ENCODE data around the gene TENM4. TPM values are rescaled to one million over a fixed set of nuclear protein-coding genes. Genes with fewer than 3 reads are reported as not detected.

TENM4 gene
- total RNA-seq, 1 experiment from 2014 or later = 25.0 TPM

GRCh38 chr11:79259800-79260199 lies 181.0 kb downstream of the TENM4 start (continued):
- TF ChIP-seq ZNF532 (CRISPR knock-in tag; IDR thresholded peaks at IDR 0.05; ENCODE audit: borderline replicate concordance) = no peak
- no peak for TF ChIP-seq ESRRA (CRISPR knock-in tag; IDR thresholded peaks at IDR 0.05; ENCODE audit: borderline replicate concordance)
- TF ChIP-seq GRHL2 (CRISPR knock-in tag; IDR thresholded peaks at IDR 0.05; ENCODE audit: insufficient replicate concordance, severe bottlenecking) = no peak
- TF ChIP-seq, protein P1, sequence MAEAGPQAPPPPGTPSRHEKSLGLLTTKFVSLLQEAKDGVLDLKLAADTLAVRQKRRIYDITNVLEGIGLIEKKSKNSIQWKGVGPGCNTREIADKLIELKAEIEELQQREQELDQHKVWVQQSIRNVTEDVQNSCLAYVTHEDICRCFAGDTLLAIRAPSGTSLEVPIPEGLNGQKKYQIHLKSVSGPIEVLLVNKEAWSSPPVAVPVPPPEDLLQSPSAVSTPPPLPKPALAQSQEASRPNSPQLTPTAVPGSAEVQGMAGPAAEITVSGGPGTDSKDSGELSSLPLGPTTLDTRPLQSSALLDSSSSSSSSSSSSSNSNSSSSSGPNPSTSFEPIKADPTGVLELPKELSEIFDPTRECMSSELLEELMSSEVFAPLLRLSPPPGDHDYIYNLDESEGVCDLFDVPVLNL (CRISPR knock-in tag; IDR thresholded peaks at IDR 0.05; ENCODE audit: borderline replicate concordance, low read depth) = no peak
- no peak for TF ChIP-seq ZBTB21 (CRISPR knock-in tag; IDR thresholded peaks at IDR 0.05; ENCODE audit: borderline replicate concordance)
- TF ChIP-seq NR3C1 (CRISPR knock-in tag; conservative IDR thresholded peaks at IDR 0.05; ENCODE audit: low read depth) = no peak
- TF ChIP-seq ZNF281 (CRISPR knock-in tag; IDR thresholded peaks at IDR 0.05) = no peak
- TF ChIP-seq, protein P2, sequence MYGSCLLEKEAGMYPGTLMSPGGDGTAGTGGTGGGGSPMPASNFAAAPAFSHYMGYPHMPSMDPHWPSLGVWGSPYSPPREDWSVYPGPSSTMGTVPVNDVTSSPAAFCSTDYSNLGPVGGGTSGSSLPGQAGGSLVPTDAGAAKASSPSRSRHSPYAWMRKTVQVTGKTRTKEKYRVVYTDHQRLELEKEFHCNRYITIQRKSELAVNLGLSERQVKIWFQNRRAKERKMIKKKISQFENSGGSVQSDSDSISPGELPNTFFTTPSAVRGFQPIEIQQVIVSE (CRISPR knock-in tag; IDR thresholded peaks at IDR 0.05; ENCODE audit: borderline replicate concordance) = no peak

DNA sequence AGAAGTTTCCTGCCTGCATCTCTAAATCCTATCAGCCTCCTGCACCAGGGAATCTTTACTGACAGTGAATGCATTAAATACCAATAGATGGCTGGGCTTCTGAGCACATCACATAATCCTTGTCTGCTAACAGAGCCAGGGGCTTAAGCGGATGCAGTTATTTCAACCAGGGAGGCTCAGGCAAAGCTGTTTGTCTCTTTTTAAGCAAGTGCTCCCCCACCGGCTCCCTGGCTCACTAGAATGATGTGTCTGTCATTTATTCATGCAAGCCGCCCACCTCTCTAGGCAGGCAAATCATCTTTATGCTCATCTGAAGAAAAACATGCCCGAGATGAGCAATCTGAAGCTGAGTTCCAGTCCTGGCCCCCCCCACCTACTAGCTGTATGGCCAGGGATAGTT lies 182.3 kb downstream of the TENM4 start:
- Mint-ChIP-seq H3K27ac (no peak overlapping the region), H3K9me3 (0 out of 2 replicates have a peak, but pooled peaks cover 3% of the 10 kb centered on the region), H3K36me3 (no peaks in the 10 kb centered on the region), H3K4me1 (peaks cover 13% of the 10 kb centered on the region), H3K4me3 (no peak overlapping the region), H3K27me3 (ENCODE audit: low read depth) (no peaks in the 10 kb centered on the region)
- POLR2A ChIA-PET = no interaction called here
- CTCF ChIA-PET = interaction anchor here (0.6 kb wide), 1 partner anchor 141 kb away, joined by 4 read pairs; no protein-coding TSS in a partner anchor
- DNase-seq (ENCODE audit: low spot score) = no peak
- ATAC-seq = no peak
- TF ChIP-seq ERG (CRISPR knock-in tag; IDR thresholded peaks at IDR 0.05) (no peak), SP1 (CRISPR knock-in tag; conservative IDR thresholded peaks at IDR 0.05) (no peak), ZNF532 (CRISPR knock-in tag; IDR thresholded peaks at IDR 0.05; ENCODE audit: borderline replicate concordance) (no peak), FOXJ3 (CRISPR knock-in tag; IDR thresholded peaks at IDR 0.05; ENCODE audit: borderline replicate concordance) (no peak), ZMAT4 (CRISPR knock-in tag; IDR thresholded peaks at IDR 0.05) (no peak)
- TF ChIP-seq, protein P3, sequence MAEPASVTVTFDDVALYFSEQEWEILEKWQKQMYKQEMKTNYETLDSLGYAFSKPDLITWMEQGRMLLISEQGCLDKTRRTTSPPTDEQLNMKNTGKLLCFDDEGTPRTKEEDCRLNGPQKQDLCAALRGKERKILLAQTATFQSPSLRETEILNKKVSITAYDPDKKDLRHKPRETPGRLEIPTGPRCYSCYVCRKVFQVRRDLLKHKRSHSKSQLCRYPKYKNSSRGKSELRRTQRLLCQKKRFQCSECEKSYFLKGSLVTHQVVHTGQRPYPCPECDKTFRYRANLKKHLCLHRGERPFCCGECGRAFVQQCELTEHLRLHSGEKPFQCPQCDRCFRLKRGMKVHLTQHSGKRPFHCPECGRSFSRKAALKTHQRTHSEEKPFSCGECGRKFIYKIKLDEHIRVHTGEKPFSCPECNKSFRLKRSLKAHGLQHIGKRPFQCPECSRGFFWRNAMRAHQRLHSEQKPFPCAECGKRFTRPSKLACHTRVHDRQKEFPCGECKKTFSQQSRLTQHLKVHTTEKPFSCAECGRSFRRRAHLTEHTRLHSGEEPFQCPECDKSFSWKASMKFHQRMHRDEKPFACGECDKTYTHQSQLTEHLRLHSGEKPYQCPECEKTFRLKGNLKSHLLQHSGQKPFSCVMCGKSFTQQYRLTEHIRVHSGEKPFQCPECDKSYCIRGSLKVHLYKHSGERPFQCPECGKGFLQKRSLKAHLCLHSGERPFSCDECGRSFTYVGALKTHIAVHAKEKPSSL (CRISPR knock-in tag; conservative IDR thresholded peaks at IDR 0.05) = no peak

Data from WTC11 (cell line).